Thyroid gland (tissue), 4 donors: ENCODE measurements around the gene TYMP.

ENCODE experiments used
- POLR2A ChIP-seq, 2 donors: fragments of 450-650 bp; IDR thresholded peaks; one replicate each; pipeline ENCODE4 v1.6.1; 2017; ENCODE audit warnings: antibody characterized with exemption in 2 of 2, mild to moderate bottlenecking in 2 of 2, moderate library complexity in 1 of 2
- TF ChIP-seq, protein P1 (sequence below), 6 experiments: fragments of 200-600 bp in 3 of 6; fragments of 450-650 bp in 3 of 6; sonication (generic) in 3 of 6; IDR thresholded peaks; one replicate each; pipeline ENCODE4 v1.5.1; 2016 to 2019; ENCODE audit warnings: antibody characterized with exemption in 6 of 6, mild to moderate bottlenecking in 2 of 6, inconsistent platforms in 1 of 6, moderate library complexity in 1 of 6

GRCh38 chr22:50531546-50531961 lies 1.7 kb upstream of the TYMP start:
- TF ChIP-seq, protein P1, sequence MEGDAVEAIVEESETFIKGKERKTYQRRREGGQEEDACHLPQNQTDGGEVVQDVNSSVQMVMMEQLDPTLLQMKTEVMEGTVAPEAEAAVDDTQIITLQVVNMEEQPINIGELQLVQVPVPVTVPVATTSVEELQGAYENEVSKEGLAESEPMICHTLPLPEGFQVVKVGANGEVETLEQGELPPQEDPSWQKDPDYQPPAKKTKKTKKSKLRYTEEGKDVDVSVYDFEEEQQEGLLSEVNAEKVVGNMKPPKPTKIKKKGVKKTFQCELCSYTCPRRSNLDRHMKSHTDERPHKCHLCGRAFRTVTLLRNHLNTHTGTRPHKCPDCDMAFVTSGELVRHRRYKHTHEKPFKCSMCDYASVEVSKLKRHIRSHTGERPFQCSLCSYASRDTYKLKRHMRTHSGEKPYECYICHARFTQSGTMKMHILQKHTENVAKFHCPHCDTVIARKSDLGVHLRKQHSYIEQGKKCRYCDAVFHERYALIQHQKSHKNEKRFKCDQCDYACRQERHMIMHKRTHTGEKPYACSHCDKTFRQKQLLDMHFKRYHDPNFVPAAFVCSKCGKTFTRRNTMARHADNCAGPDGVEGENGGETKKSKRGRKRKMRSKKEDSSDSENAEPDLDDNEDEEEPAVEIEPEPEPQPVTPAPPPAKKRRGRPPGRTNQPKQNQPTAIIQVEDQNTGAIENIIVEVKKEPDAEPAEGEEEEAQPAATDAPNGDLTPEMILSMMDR (IDR thresholded peaks at IDR 0.05) = no peak
- TF ChIP-seq POLR2A (IDR thresholded peaks at IDR 0.05) = no peak
